Activated naive CD4-positive, alpha-beta T cell treated with Interleukin-2 at 50 U/mL for 16 hours (primary cell): Measurements from ENCODE around the gene DMRTC1B.
"Not testable (repeated sequence)": the region's sequence is repeated elsewhere in the genome, so short reads cannot be mapped to it uniquely, and the experiment has no call there.

Experiments
- DNase-seq: peaks from one replicate; pipeline ENCODE4 v3.0.0-alpha.2; 2020

The DMRTC1B gene, protein sequence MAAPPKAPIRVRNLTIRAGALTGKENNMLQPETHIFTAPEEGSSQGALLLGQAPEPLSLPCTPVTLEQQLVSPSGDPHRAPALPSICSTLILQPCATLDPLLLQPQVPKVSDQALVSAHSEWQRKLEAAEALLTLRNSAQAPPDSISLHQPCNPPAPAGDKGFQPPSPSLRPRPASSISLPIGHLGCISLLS

DNA sequence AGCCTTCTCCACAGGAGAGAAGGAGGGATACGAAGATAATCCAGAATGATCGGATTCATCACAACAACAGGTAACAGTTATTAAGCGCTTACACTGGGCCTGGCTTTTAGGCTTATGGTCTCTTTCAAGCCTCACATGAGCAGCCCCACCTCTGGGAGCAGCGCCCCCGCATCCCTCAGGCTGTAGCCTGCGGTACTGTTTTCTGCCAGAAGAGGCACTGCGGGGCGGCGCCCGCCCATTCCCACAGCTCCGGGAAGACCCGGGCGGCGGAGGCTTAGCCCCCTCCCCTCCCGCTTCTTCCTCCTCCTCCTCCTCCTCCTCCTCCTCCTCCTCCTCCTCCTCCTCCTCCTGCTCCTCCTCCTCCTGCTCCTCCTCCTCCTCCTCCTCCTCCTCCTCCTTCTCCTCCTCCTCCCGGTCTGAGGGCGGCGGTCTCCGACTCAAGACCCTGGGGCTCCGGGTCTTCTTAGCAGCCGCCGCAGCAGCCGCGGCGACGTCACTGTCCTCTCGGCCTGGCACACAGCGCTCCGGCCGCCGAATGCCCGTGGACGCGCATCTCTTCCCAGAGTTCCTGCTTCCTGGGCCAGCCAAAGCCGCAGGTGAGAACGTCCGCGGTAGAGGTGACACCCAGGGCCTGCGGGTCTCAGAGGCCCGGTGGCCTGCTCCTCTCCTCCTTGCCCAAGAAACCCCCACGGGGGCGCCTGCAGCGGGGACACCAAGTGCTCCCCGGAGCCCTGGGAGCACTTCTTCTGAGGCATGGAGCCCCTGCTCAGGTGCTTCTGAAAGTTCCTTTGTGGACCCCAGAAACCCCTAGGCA, at the start of gene DMRTC1B:
Gene DMRTC1B (plus strand): TSS at position 238 of the 814 bp plus-strand sequence. CDS start 68,246 bp downstream, outside the sequence.
- not testable (repeated sequence) for DNase-seq

DNA sequence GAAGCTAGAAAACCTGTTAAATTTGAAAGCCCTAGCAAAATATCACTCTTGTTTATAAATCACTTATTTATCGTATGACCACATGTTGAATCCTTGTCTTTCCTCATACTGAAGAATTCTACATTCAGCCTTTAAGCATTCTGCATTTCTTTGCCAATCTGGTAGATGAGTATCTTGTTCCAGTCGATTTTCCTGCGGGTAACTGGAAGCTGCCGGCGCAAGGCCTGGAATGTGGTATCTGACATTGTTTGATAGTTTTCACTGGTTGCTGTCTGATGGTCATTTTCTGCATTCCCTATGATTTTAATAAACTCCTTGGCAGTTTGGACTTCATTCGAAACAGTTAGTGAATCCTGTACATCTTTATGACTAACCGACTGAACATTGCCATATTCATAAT, 48.8 kb upstream of the DMRTC1B start:
- DNase-seq = no peak

DNA sequence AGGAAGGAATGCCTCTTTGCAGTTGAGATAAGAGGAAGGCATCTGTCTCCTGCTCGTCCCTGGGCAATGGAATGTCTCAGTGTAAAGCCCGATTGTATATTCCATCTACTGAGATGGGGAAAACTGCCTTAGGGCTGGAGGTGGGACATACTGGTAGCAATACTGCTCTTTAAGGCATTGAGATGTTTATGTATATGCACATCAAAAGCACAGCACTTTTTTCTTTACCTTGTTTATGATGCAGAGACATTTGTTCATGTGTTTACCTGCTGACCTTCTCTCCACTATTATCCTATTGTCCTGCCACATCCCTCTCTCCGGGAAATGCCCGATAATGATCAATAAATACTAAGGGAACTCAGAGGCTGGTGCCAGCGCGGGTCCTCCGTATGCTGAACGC, 43.1 kb upstream of the DMRTC1B start:
- DNase-seq = not testable (repeated sequence)

DNA sequence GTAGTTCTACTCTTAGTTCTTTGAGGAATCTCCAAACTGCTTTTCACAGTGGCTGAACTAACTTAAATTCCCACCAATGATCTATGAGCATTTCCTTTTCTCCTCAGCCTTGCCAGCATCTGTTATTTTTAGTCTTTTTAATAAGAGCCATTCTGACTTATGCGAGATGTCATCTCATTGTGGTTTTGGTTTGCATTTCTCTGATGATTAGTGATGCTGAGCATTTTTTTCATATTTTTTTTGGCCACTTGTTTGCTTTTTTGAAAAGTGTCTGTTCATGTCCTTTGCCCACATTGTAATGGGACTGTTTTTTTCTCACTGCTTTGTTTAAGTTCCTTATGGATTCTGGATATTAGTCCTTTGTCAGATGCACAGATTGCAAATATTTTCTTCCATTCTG, 41.1 kb upstream of the DMRTC1B start:
- no peak for DNase-seq

DNA sequence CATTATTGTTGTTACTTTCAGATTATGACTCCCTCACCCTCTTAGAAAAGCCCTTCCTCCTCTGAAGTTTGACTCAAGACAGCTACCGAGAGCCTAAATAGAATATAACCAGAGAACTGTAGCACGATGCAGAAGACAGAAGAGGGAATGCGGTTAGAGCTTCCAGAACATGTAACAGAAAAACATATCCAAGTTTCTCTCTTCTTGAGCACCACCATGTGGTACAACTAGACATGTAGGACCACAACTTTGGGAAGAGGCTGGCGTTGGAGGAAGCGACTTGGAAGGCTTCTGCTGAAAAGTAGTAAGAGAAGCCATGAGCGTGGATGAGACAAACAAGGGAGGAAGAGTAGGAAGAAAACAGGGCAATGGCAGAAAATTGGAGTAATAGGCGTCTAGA, 31.1 kb upstream of the DMRTC1B start:
- not testable (repeated sequence) for DNase-seq

DNA sequence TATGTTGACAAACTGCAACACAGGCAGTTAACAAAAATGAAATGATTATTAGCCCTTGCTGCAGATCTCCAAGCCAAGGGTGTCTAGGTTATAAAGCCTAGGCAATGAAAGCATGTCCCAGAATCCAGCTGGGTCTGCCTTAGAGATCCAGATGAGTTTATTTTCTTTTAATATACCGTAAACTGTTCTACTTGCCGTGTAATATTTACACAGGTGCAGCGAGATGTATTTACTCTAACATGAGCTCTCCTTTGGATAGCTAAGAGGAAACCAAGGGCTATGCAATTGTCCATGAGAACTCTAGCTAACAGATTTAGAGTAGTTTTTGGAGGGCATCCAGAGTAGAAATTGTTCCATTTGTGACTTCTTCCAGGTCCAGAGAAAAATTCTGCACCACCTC, 28.1 kb upstream of the DMRTC1B start:
- not testable (repeated sequence) for DNase-seq

DNA sequence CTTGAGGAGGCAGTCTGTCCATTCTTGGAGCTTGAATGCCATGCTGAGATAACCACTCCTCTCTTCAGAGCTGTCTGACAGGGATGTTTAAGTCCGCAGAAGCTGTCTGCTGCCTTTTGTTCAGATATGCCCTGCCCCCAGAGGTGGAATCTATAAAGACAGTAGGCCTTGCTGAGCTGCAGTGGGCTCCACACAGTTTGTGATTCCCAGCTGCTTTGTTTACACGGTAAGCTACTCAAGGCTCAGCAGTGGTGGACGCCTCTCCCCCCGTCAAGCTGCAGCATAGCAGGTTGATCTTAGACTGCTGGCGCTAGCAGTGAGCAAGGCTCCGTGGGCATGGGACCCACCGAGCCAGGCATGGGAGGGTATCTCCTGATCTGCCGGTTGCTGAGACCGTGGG, 16.2 kb upstream of the DMRTC1B start:
- DNase-seq = not testable (repeated sequence)

DNA sequence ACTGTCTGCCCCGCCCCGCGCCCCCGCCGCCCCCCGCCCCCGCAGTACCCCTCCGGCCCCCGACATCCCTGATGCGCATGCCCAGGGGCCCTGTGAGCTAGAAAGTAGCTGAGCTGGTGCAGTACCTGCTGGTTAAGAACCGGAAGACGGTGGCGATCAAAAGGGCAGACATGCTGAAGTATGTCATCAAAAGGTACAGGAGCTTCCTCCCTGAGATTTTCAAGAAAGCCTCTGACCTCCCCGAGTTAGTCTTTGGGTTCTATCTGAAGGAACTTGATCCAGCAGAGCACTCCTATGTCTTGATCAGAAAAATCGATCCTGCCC, 739 bp downstream of the DMRTC1B start:
- DNase-seq = not testable (repeated sequence)

DNA sequence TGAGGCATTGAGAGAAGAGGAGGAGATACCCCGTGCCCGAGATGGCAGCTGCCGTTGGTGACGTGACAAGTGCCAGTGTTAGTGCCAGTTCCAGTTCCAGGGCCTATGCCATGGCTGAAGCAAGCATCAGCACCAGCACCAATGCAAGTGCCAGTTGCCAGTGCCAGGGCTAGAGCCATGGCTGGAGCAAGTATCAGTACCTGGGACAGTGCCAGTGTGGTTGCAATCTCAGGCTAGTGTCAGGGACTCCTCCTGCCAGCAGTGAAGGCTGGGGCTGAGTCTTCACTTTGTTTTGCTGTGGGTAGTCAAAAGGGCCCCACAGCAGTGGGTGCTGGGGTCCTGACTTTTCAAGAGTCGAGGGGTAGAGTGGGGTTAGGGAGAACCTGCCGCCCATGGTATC, 1.5 kb downstream of the DMRTC1B start:
- DNase-seq = not testable (repeated sequence)

DNA sequence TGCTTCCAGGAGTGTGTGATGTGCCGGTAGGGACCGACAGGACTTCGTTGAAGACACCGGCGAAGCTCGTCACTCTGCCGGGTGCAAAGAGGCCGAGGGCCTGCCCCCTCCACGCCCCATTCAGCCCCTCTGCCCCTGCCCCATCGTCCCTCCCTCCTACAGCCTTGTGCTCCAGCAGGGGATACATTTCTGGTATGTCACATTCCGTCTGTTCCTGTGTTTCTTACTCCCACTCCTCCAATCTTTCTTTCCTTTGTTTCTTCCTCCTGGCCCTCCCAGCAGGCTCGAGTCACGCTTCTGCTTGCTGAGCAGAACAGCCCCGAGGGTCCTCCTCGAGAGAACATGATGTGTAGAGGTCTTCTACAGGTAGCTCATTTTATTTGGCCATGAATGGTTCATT, 5.9 kb downstream of the DMRTC1B start, which contains the start of gene FAM236B:
Gene FAM236B (minus strand): TSS at position 101 of the 400 bp plus-strand sequence. CDS start 100 bp downstream, at position 1.
- DNase-seq = not testable (repeated sequence)

DNA sequence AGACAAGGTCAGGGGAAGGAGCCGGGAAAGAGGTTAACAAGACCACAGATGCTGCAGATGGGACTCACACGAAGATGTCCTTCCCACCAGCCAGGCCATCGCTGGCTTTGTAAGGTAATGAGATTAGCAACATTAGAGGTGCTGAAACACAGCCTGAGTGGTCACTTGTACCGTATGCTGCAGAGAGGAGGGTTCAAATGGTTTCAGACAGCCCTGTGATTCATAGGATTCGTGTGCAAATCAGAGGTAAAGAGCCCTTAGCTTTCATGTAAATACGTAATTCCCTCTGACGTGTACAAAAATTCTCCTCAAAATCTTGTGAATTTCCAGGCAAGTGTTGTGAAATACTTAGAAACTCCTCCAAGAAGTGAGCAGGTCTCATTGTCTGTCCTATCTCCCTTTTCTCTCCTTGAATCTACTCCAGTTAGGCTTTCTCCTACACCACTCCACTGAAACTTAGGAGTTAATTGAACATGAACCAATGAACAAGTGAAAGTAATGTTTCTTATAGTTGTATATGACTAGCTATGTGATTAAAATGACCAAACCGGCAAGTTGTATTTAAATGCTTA, 6.8 kb downstream of the DMRTC1B start:
- not testable (repeated sequence) for DNase-seq

DNA sequence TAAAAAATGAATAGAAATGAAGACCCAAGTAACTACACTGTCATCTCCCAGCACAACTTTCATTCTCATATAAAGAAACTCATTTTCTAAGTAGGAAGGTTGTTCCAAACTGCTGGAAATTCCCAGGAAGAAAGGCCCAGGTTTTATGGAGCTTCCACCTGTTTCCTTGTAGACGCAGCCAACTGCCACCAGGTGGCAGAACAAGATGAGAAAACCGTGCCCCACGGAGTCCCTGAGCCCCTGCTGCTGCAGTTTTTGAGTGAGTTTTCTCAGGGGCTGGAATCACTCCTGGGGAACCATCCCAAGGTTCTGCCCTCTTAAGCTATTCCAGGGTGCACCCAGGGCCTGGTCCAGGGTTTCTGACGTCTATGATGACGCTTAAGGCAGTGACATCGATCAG, 7.3 kb downstream of the DMRTC1B start:
- DNase-seq = not testable (repeated sequence)

DNA sequence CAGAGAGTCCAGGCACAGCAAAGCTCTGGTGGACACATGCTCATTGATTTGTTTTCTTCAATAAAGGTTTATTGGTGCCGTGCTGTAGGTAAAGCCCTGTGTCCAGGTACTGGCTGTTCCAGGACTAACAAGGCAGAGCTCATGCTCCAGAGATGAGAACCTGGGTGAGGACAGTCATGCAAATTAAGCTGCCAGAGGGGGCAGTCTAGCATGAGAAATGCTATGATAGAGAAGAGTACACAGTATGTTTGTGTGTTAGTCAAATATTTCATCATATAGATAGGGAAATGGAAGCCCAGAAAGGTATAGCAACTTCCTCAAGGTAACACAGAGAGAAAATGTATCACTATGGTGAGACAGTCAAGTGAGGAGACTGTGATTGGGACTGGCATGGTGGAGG, 11.5 kb downstream of the DMRTC1B start:
- DNase-seq = not testable (repeated sequence)

DNA sequence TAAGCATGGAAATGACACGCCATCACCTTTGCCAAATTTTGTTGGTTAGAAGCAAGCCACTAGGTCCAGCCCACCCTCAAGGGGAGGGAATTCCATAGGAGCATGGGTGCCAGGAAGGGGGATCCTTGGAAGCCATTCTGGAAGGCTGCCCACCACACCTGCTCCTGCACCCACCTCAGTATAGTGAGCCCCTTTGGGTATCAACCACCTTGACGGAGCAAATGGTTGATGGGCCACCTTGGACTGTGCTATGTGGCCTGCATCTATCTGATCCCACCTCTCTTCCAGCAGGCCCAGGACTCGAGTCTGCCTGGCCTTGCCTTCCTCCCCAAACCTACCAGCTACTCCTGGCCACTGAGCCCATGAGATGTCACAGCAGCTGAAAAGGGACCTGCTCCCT, 13.7 kb downstream of the DMRTC1B start:
- DNase-seq = not testable (repeated sequence)

DNA sequence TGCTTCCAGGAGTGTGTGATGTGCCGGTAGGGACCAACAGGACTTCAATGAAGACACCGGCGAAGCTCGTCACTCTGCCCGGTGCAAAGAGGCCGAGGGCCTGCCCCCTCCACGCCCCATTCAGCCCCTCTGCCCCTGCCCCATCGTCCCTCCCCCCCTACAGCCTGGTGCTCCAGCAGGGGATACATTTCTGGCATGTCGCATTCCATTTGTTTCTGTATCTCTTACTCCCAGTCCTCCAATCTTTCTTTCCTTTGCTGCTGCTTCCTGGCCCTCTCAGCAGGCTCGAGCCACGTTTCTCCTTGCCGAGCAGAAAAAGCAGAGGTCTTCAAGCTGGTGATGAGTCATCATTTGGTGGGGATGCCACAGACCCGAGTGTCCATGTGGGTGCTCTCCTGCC, 31.4 kb downstream of the DMRTC1B start, which contains the start of gene FAM236D:
Gene FAM236D (minus strand): TSS at position 101 of the 400 bp plus-strand sequence. CDS start 100 bp downstream, at position 1.
- DNase-seq = not testable (repeated sequence)

DNA sequence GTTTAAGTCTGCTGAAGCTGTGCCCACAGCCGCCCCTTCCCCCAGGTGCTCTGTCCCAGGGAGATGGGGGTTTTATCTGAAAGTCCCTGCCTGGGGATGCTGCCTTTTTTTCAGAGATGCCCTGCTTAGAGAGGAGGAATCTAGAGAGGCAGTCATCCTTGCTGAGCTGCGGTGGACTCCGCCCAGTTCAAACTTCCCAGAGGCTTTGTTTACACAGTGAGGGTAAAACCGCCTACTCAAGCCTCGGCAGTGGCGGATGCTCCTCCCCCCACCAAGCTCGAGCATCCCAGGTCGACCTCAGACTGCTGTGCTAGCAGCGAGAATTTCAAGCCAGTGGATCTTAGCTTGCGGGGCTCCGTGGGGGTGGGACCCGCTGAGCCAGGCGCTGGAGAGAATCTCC, 54.0 kb downstream of the DMRTC1B start:
- DNase-seq = not testable (repeated sequence)

DNA sequence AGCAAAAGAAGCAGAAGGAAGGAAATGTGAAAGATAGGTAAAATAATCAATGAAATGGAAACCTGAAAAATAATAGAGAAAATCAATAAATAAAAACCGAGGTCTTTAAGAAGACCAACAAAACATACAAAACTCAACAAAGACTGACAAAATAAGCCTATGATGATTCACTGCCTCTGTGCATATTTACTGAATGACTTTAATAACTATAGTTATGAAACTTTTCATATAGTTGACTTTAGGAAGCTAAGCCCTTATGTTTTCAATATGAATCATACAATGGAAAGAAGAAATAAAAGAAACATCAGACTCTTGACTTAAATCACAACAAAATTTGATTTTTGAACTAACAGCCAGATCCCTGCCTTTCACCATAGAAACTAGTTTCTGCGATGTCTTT, 60.8 kb downstream of the DMRTC1B start:
- not testable (repeated sequence) for DNase-seq

DNA sequence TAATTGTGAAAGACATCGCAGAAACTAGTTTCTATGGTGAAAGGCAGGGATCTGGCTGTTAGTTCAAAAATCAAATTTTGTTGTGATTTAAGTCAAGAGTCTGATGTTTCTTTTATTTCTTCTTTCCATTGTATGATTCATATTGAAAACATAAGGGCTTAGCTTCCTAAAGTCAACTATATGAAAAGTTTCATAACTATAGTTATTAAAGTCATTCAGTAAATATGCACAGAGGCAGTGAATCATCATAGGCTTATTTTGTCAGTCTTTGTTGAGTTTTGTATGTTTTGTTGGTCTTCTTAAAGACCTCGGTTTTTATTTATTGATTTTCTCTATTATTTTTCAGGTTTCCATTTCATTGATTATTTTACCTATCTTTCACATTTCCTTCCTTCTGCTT, 106.2 kb downstream of the DMRTC1B start:
- not testable (repeated sequence) for DNase-seq

DNA sequence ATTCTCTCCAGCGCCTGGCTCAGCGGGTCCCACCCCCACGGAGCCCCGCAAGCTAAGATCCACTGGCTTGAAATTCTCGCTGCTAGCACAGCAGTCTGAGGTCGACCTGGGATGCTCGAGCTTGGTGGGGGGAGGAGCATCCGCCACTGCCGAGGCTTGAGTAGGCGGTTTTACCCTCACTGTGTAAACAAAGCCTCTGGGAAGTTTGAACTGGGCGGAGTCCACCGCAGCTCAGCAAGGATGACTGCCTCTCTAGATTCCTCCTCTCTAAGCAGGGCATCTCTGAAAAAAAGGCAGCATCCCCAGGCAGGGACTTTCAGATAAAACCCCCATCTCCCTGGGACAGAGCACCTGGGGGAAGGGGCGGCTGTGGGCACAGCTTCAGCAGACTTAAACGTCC, 113.0 kb downstream of the DMRTC1B start:
- DNase-seq = not testable (repeated sequence)
